ENCODE results near the gene LY6G6C. TPM values are rescaled to one million over a fixed set of nuclear protein-coding genes. Genes with fewer than 3 reads are reported as not detected.

LY6G6C gene
- total RNA-seq, 2 experiments from 2014 or later: not detected

DNA sequence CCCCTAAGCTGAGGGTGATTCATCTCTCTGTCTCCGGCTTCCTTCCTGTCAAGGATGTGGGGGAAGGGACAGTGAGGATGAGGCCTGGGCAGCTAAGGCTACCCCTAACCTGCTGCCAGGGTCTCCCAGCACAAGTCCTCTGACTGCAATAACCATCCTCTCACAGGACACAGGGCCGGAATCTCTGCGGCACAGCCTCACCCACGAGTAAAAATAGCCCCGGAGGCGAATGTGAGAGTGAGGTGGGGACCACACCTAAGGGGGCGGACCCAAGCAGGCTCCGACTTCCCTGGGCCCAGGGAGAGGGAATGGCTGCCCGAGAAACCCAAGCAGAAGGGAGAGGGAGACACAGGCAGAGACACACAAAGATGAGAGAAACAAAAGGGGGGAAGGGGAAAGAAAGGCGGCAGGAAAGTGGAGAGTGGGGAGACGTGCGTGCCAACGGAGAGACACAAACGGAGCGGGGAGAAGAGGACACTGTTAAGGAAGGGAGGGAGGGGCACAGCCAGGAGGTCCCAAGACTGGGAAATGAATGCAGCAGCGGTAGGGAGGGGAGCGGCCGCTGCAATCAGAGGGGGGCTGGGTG, 13.4 kb upstream of the LY6G6C start:
- H3K4me3 Mint-ChIP-seq: peak overlapping the region; percentile 93

DNA sequence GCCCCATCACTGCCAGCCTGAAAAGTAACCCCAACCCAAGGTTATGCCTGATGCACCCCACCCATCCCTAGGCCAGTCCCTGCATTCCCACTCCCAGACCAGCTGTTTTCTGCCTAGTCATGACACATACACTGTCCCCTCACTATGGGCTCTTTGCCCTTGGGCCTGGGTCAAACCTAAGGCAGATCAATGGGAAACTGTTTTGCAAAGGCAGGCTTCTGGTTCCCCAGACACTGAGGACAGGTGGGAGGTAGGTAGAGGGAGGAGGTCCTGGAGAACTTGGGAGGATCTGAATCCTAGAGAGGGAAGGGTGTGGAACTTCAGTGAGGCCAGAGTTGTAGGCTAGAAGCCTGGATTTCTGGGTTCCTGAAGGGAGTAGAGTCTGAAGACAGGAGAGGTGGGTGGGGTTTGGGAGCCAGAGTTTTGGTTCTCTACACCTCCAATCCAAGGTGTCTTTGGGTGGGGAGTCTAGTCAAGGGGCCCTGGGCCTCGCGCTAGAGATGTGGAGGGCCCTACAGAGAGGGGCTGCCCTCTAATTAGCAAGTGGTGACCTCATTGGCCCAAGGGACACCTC, 12.8 kb upstream of the LY6G6C start:
- H3K27ac Mint-ChIP-seq: peak overlapping the region; percentile 89
- H3K36me3 Mint-ChIP-seq: peaks cover 40% of the 10 kb centered on the region
- no peak for DNase-seq
- no peaks in the 10 kb centered on the region for H3K9me3 Mint-ChIP-seq
- H3K27me3 Mint-ChIP-seq: no peaks in the 10 kb centered on the region
- peaks cover 52% of the 10 kb centered on the region for H3K4me1 Mint-ChIP-seq
- H3K4me3 Mint-ChIP-seq: peak overlapping the region; percentile 93

More for the DNA sequence above, 13.4 kb upstream of the LY6G6C start:
- DNase-seq: peak; percentile 64
- Mint-ChIP-seq H3K27me3 (no peaks in the 10 kb centered on the region), H3K9me3 (no peaks in the 10 kb centered on the region), H3K36me3 (peaks cover 42% of the 10 kb centered on the region), H3K4me1 (peaks cover 52% of the 10 kb centered on the region), H3K27ac (peak overlapping the region; percentile 89)

DNA sequence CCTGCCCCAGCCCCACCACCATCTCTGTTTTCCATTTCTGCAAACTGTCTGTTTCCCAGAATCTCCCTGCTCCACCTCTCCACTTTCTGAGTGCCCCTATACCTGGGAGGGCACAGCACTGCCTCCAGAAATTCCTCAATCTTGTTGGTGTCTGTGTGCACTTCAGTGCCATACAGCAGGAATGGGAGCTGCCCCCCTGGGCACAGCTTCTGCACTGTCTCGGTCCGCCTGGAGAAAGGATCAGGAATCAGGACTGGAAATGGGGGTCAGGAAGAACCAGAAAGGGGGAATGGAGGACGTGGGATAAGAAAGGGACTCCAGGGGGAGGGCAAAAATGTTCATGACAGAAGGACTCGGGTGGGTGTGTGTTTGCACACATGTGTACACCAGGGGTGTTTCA, 12.2 kb upstream of the LY6G6C start:
- no peak for DNase-seq
- Mint-ChIP-seq H3K9me3 (no peaks in the 10 kb centered on the region), H3K36me3 (peaks cover 40% of the 10 kb centered on the region)

DNA sequence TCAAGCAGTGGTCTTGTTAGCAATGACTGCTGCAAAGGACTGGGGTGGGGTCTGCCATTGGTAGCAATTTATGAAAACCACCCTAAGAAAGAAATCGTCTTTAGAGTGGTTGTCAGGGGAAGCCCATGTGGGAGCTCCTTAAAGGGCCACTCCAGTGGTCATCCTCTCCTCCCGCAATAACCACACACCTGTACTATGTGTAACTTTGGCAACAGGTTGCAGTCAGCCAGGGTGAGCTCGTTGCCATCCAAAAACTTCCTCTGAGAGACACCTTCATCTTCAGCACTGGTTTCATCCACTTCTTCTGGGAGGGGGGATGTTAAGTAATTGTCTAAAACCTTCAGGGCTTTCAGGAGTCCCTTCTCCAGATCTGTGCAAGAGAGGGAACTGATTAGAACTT, 10.5 kb upstream of the LY6G6C start:
- Mint-ChIP-seq H3K9me3 (no peaks in the 10 kb centered on the region), H3K27me3 (no peaks in the 10 kb centered on the region), H3K4me1 (peaks cover 44% of the 10 kb centered on the region), H3K36me3 (peaks cover 40% of the 10 kb centered on the region), H3K4me3 (no peak overlapping the region), H3K27ac (no peak overlapping the region)
- DNase-seq: no peak

More for the DNA sequence above, 12.2 kb upstream of the LY6G6C start:
- peak overlapping the region; percentile 65 for H3K27ac Mint-ChIP-seq
- no peaks in the 10 kb centered on the region for H3K27me3 Mint-ChIP-seq
- H3K4me3 Mint-ChIP-seq: peak overlapping the region; percentile 93
- H3K4me1 Mint-ChIP-seq: peaks cover 51% of the 10 kb centered on the region

DNA sequence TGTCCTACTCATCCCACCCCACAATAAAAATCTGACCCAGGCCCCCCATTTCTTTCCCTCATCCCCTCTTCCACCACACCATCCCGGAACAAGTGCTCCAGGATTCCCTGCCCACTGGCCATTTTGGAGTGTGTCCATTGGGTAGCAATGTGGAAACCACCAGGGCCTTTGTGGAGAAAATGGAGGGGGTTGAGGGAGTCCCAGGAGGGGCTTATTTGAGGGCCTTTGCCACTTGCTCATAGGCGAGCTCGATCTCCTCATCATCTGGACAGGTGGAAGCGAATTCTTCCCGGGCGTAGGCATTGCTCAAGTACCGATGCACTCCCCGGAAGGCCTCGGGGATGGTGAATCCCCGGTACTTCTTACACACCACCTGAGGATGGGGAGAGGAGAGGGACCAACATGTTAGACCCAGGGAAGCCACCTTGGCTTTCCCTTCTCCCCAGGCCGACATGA, 9.1 kb upstream of the LY6G6C start:
- DNase-seq: no peak
- no peaks in the 10 kb centered on the region for H3K27me3 Mint-ChIP-seq
- peak overlapping the region; percentile 84 for H3K4me3 Mint-ChIP-seq
- H3K36me3 Mint-ChIP-seq: peaks cover 42% of the 10 kb centered on the region
- H3K4me1 Mint-ChIP-seq: peaks cover 51% of the 10 kb centered on the region
- H3K9me3 Mint-ChIP-seq: no peaks in the 10 kb centered on the region
- peak overlapping the region; percentile 13 for H3K27ac Mint-ChIP-seq

DNA sequence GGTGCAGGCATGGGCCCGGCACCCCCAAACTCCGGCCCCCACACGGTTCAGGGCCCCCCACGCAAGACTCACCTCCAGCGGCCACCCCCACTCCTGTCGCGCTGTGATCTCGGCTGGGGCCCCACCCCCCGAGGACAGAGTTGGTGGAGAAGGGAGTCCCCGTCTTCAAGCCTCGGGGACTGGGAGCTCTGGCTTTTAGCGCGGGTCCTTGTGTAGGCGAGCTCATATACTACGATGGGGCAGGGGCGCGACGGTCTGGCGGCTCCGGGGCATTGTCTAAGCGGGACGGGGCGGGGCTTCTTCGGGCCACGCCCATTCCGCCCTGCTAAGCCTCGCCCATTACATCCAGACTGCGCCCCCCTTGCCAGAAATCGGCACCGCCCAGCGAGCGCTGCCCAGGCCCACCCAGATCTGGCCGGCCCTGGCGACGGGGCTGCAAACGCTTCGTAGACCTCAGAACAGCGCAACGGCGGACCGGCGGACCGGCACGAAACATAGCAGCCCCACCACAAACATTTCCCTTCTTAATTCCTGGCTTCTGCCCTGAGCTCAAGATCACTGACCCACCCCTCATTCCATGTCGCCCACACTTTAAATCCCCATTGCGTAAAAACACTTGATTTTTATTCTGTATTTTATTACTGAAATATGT, 8.6 kb upstream of the LY6G6C start:
- H3K4me3 Mint-ChIP-seq: peak overlapping the region; percentile 84
- peaks cover 39% of the 10 kb centered on the region for H3K36me3 Mint-ChIP-seq
- peak; percentile 77 for DNase-seq
- peaks cover 53% of the 10 kb centered on the region for H3K4me1 Mint-ChIP-seq
- peak overlapping the region; percentile 13 for H3K27ac Mint-ChIP-seq
- H3K9me3 Mint-ChIP-seq: no peaks in the 10 kb centered on the region
- no peaks in the 10 kb centered on the region for H3K27me3 Mint-ChIP-seq

DNA sequence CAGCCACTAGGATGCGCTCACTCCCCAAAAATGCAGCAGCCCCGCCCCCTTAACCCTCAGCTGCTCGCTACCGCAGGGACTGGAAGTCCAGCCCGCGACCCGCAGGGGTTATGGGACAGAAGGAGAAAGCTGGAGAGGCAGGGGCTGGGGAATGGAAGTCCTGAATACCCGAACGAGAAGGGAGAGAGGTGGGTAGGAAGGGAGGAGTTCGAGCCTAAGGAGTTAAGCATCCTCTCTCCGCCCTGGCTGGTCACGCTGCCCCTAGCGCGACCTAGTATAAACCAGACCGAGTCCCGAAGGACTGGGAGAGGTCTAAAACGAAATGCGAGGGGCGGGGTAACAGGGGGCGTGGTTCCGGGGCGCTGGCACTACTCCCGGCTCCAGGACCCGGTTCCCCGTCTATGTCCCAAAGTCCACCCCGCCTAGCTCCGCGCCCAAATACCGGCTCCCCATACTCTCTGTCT, 8.0 kb upstream of the LY6G6C start:
- no peaks in the 10 kb centered on the region for H3K27me3 Mint-ChIP-seq
- H3K9me3 Mint-ChIP-seq: no peaks in the 10 kb centered on the region
- peaks cover 53% of the 10 kb centered on the region for H3K4me1 Mint-ChIP-seq
- peak; percentile 75 for DNase-seq
- H3K4me3 Mint-ChIP-seq: peak overlapping the region; percentile 84
- peak overlapping the region; percentile 19 for H3K27ac Mint-ChIP-seq
- peaks cover 35% of the 10 kb centered on the region for H3K36me3 Mint-ChIP-seq

DNA sequence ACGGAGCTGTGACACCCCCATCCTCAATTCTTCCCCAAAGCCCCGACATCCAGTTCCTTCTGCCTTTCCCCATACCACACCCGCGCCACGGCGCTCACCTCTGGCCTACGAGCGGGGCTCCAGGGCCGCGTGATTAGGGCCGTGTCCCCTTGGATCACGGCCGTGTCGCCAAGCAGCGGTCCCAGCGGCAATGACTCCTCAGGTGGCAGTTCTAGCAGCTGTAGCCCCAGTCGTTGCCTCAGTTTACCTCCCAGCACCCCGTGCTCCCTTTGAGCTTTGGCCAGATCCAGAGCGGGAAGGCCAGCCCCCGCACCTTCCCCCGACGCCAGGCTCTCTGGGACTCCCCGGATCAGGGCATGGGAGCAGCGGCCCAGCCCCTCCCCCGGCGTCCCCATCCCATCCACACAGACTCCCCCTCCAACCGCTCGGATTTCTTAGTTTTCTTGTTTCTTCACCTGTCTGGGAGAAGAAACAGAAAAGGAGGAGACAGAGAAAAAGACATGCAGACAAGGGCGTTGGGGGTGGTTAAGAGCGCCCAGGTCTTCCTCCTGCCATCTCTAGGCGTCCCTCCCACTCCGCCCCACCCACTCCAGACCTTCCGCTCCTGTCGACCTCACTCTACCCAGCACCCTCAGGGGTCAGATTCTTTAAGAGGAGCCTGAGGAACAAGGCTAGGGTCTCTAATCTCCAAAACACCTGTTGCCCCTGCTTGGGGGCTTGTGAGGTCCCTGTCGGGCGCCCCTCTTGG, 7.4 kb upstream of the LY6G6C start, which contains the start of gene DDAH2:
Gene DDAH2 (minus strand): TSS at position 533 of the 748 bp plus-strand sequence. CDS start 138 bp downstream, at position 395.
- Mint-ChIP-seq H3K4me1 (peaks cover 49% of the 10 kb centered on the region), H3K9me3 (no peaks in the 10 kb centered on the region), H3K36me3 (peaks cover 32% of the 10 kb centered on the region), H3K27ac (peak within 1 kb of the TSS; percentile 19), H3K4me3 (peak within 1 kb of the TSS; percentile 84), H3K27me3 (no peaks in the 10 kb centered on the region)
- DNase-seq: no peak

DNA sequence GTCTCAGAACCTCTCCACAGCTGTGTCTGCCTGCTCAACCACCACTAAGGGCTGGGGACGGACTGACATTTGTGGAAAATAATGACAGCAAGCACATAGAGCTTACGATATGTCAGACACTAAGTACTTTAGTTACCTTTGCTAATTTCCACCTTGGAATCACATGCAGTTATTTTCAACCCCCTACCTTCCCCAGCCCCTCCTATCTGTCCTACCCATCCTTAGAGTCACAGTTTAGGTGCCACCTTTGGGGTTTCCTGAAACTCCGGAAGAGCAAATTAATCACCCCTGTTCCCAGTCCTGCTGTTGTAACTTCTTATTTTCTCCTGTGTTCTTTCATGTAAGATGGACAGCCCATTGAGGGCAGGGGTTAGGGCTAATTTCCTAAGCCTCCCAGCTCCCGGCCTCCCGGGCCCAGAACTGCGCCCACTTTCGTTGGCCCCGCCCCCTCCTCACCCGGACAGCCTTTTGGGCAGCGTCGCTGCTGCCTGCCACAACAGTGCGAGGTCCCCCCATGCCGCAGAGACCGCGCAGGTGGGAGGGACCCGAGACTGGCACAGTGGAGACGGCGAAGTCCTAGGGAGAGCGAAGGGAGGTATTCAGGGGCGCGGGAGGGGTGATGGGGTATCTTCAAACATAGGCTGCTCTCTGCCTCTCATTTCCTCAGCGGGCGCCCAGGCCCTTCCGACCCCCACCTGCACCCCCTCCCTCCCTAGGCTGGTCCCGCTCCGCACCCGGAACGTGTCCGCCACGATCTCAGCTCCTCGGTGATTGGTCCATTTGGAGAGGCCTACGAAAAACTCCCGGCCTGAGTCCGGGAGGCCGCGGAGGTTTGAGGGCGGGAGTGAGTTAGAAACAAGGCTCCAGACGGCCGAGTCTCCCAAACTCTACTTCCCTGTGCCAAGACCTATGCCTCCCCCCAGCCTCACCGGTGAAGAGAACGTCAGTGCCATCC, 6.4 kb upstream of the LY6G6C start:
- DNase-seq: no peak
- Mint-ChIP-seq H3K27ac (peak overlapping the region; percentile 61), H3K36me3 (peaks cover 22% of the 10 kb centered on the region), H3K27me3 (no peaks in the 10 kb centered on the region), H3K9me3 (no peaks in the 10 kb centered on the region), H3K4me3 (no peak overlapping the region), H3K4me1 (peaks cover 40% of the 10 kb centered on the region)

DNA sequence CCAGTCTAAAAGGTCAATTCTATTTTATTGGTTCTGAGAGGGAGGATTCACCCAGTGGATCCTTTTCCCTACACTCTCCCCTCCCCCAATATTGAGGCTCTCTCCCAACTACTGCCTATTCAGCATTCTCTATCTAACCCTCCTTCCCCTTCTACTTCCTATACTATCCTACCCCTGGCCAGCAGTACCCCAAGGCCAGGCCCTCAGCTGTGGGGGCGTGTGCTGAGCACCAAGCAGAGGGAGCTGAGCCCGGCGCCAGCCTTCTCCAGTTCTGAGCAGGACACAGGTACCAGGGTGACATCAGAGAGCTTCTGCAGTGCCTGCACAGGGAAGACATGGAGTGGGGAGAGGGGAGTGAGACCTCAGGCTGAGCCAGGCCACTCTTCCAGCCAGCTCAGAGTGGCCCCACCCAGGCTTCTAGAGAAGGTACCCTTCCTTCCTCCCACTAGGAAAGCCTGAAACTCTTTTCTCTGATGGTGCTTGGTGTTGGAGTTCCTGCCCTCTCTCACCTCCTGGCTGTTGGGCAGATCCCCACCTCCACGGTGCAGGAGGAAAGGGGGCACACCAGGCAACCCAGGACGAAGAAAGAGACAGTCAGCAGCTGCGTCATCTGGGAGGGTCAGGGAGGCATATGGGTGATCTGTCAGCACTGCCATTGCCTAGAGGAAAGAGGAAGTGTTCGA, 5.6 kb upstream of the LY6G6C start:
- Mint-ChIP-seq H3K27ac (peak overlapping the region; percentile 61), H3K4me1 (peaks cover 39% of the 10 kb centered on the region), H3K4me3 (no peak overlapping the region), H3K27me3 (no peaks in the 10 kb centered on the region), H3K9me3 (no peaks in the 10 kb centered on the region), H3K36me3 (peaks cover 21% of the 10 kb centered on the region)
- no peak for DNase-seq

DNA sequence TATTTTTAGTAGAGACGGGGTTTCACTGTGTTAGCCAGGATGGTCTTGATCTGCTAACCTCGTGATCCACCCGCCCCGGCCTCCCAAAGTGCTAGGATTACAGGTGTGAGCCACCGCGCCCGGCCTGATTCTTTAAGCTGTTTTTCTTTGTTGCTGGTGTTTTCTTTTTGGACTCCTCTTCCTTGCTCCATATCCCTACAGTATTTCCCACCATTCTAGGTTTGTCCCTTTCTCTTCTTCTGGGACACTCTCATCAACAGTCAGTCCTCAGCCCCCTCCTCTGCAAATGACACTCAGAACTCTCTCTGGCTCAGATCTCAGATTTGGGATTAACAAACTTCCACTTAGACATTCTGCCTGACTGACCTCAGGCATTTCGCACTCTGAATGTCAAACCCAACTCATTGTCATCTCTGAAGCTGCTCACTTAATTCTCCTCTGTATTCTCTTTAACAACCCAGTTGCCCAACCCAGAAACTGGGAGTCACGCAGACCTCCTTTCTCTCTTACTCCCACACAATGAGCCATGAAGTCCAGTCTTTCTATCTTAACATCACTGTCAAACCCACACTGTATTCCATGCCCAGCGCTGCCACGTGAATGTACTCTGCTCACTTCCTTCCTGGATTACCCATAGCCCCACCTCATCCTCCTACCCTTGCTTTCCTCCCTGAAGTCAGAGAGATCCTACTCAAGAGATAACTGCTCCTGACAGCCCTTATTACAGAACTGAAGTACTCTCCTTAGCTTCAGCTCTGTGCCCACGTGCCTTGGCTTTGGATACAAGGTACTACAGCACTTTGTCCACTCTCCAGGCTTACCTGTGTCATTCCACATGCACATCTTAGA, 4.2 kb upstream of the LY6G6C start:
- Mint-ChIP-seq H3K27me3 (no peaks in the 10 kb centered on the region), H3K4me3 (no peak overlapping the region), H3K36me3 (peaks cover 13% of the 10 kb centered on the region), H3K27ac (no peak overlapping the region), H3K9me3 (no peaks in the 10 kb centered on the region), H3K4me1 (peaks cover 37% of the 10 kb centered on the region)
- DNase-seq: no peak

DNA sequence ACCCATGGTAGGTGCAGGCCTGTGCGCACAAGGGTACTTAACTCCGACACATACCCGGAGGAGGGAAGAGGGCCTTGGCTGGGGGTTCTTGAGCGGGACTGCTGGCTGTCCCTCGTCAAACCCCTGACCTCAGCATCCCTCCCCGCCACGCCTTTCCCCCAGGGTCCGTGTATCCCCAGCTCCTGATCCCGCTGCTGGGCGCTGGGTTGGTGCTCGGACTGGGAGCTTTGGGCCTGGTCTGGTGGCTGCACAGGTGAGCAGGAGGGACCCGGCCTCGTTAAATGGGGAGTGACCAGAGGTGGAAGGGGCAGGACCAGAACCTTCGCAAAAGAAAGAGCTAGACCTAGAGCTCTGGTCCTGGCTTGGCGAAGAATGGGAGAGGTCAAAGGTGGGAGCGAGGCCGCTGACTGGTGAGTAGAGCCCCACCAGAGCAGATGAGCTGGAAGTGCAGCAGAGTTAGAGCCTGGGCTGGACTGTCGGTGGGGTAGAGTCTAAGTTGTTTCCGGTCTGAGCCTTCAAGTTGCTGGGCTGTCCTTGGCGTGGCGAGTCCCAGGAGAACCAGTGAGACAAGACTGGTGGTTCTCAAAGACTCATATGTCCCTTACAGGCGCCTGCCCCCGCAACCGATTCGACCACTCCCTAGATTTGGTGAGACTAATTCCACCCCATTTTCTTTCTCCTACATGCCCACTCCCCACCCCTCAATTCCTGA, 2.6 kb upstream of the LY6G6C start:
- H3K27ac Mint-ChIP-seq: no peak overlapping the region
- no peak for DNase-seq
- no peak overlapping the region for H3K4me3 Mint-ChIP-seq

More for the DNA sequence above, 2.6 kb upstream of the LY6G6C start:
- no peaks in the 10 kb centered on the region for H3K27me3 Mint-ChIP-seq
- no peaks in the 10 kb centered on the region for H3K9me3 Mint-ChIP-seq
- H3K36me3 Mint-ChIP-seq: peaks cover 4% of the 10 kb centered on the region
- peaks cover 25% of the 10 kb centered on the region for H3K4me1 Mint-ChIP-seq

Data from activated naive CD8-positive, alpha-beta T cell treated with anti-CD3 and anti-CD28 coated beads for 36 hours (primary cell).